GM21447 (cell line): ENCODE results near the gene EFEMP2.
"Not testable (repeated sequence)": the region's sequence is repeated elsewhere in the genome, so short reads cannot be mapped to it uniquely, and the experiment has no call there.

Source experiments
- ATAC-seq: cut with Tn5 transposase; IDR thresholded peaks from one replicate; pipeline ENCODE4 v1.9.1; 2021; ENCODE audit not compliant: unreplicated experiment

EFEMP2 gene

GRCh38 chr11:65856689-65857499 is 15.7 kb downstream of the EFEMP2 start:
- peak; percentile 30 for ATAC-seq

- ATAC-seq: no peak
These were observed 16.7 kb downstream of the EFEMP2 start for GRCh38 chr11:65855927-65856363.

GRCh38 chr11:65854852-65855837 is 17.5 kb downstream of the EFEMP2 start:
- no peak for ATAC-seq

GRCh38 chr11:65854161-65854592 is 18.4 kb downstream of the EFEMP2 start:
- no peak for ATAC-seq

GRCh38 chr11:65853246-65853979 is 19.2 kb downstream of the EFEMP2 start:
- ATAC-seq: no peak

GRCh38 chr11:65852508-65853245 is 19.9 kb downstream of the EFEMP2 start:
- ATAC-seq: no peak

GRCh38 chr11:65851811-65852507 is 20.6 kb downstream of the EFEMP2 start:
- ATAC-seq: no peak

GRCh38 chr11:65851083-65851579 is 21.5 kb downstream of the EFEMP2 start:
- no peak for ATAC-seq

GRCh38 chr11:65850217-65851082 is 22.1 kb downstream of the EFEMP2 start:
- ATAC-seq: no peak

- no peak for ATAC-seq
These were observed 22.8 kb downstream of the EFEMP2 start for GRCh38 chr11:65849771-65850216.

GRCh38 chr11:65849366-65849765 is 23.2 kb downstream of the EFEMP2 start:
- ATAC-seq: no peak

- not testable (repeated sequence) for ATAC-seq
These were observed 23.9 kb downstream of the EFEMP2 start for GRCh38 chr11:65848693-65849092.

- no peak for ATAC-seq
These were observed 24.9 kb downstream of the EFEMP2 start for GRCh38 chr11:65847746-65848145.

GRCh38 chr11:65844231-65844872 is 28.2 kb downstream of the EFEMP2 start:
- no peak for ATAC-seq

GRCh38 chr11:65843811-65844210 is 28.8 kb downstream of the EFEMP2 start:
- no peak for ATAC-seq

GRCh38 chr11:65842144-65842543 is 30.5 kb downstream of the EFEMP2 start:
- no peak for ATAC-seq

GRCh38 chr11:65834202-65834601 is 38.4 kb downstream of the EFEMP2 start:
- ATAC-seq: no peak
